H1 (cell line): ENCODE data around the gene GTF2IRD1. TPM values are rescaled to one million over a fixed set of nuclear protein-coding genes. Genes with fewer than 3 reads are reported as not detected.
A peak's percentile ranks its signal among the peaks of the same experiment; 100 is the strongest.
"Not testable (repeated sequence)": the region's sequence is repeated elsewhere in the genome, so short reads cannot be mapped to it uniquely, and the experiment has no call there.

Source experiments
- CTCF ChIA-PET: fragments of 300-600 bp; sonication (Branson Sonifier 250); formaldehyde crosslinking; loops from one replicate; lab custom pipeline; 2021; ENCODE audit not compliant: partially characterized antibody; lab: Charles Lee
- POLR2A ChIA-PET: fragments of 300-600 bp; sonication (Branson Sonifier 250); formaldehyde crosslinking; loops from one replicate; lab custom pipeline; 2021; ENCODE audit warnings: inconsistent platforms; ENCODE audit not compliant: partially characterized antibody; lab: Charles Lee
- DNase-seq, 2 experiments: peaks; one replicate each; pipeline versions ENCODE4 v3.0.0 to v3.0.0-alpha.2; 2010 to 2022; ENCODE audit warnings: low spot score in 2 of 2, low read depth in 1 of 2, mixed read lengths in 1 of 2
- FAIRE-seq: peaks from 2 replicates; lab custom pipeline; 2011; peaks lifted over from hg19 to GRCh38; lab: Jason Lieb, UNC
- H2AFZ ChIP-seq: 2 replicates; pipeline ENCODE4 v1.8.1; 2012; ENCODE audit warnings: low read length, inconsistent platforms
- H2AK5ac ChIP-seq: 2 replicates; pipeline ENCODE4 v1.6.1; 2013; ENCODE audit warnings: low read depth, low read length
- H2BK120ac ChIP-seq: replicated peaks from 2 replicates; pipeline ENCODE3; 2013; ENCODE audit warnings: low read depth, low read length, inconsistent platforms
- H2BK12ac ChIP-seq: 2 replicates; pipeline ENCODE4 v1.6.1; 2013; ENCODE audit warnings: low read depth, low read length
- H2BK15ac ChIP-seq: 2 replicates; pipeline ENCODE4 v1.6.1; 2013; ENCODE audit warnings: low read length
- H2BK20ac ChIP-seq: 2 replicates; pipeline ENCODE4 v1.6.1; 2013; ENCODE audit warnings: low read length
- H2BK5ac ChIP-seq: 2 replicates; pipeline ENCODE4 v1.6.1; 2013; ENCODE audit warnings: low read depth, low read length
- H3K14ac ChIP-seq: 2 replicates; pipeline ENCODE4 v1.6.1; 2013; ENCODE audit warnings: inconsistent platforms; ENCODE audit not compliant: insufficient read length
- H3K18ac ChIP-seq: 2 replicates; pipeline ENCODE4 v1.6.1; 2013; ENCODE audit warnings: low read length; ENCODE audit errors: extremely low read depth
- H3K23ac ChIP-seq: 2 replicates; pipeline ENCODE4 v1.6.1; 2013; ENCODE audit warnings: inconsistent platforms; ENCODE audit not compliant: insufficient read length
- H3K23me2 ChIP-seq: 2 replicates; pipeline ENCODE4 v1.6.1; 2013; ENCODE audit warnings: low read depth, low read length
- H3K27ac ChIP-seq: 2 replicates; pipeline ENCODE4 v1.6.1; 2011; ENCODE audit warnings: low read depth, low read length, inconsistent platforms
- H3K27me3 ChIP-seq, 4 experiments: replicated peaks in 1 of 4; 1 replicate in 1 of 4; 2 replicates in 3 of 4; pipeline versions ENCODE4 v1.6.1 to v1.8.1; 2011 to 2013; ENCODE audit warnings: low read length in 3 of 4, mild to moderate bottlenecking in 3 of 4, inconsistent platforms in 2 of 4, mixed read lengths in 2 of 4, moderate library complexity in 1 of 4; ENCODE audit not compliant: control insufficient read depth in 3 of 4, insufficient read depth in 3 of 4; ENCODE audit errors: extremely low read depth in 1 of 4
- H3K36me3 ChIP-seq, 4 experiments: 2 replicates each; pipeline versions ENCODE4 v1.6.1 to v1.8.1; 2011 to 2013; ENCODE audit warnings: mild to moderate bottlenecking in 4 of 4, low read length in 3 of 4, moderate library complexity in 2 of 4, control low read depth in 1 of 4, inconsistent platforms in 1 of 4; ENCODE audit not compliant: insufficient read depth in 4 of 4, control insufficient read depth in 2 of 4
- H3K4ac ChIP-seq: replicated peaks from 2 replicates; pipeline ENCODE3; 2013; ENCODE audit warnings: low read length, low read depth, mixed read lengths, inconsistent platforms; ENCODE audit not compliant: insufficient read length
- H3K4me1 ChIP-seq, 4 experiments: replicated peaks in 1 of 4; 1 replicate in 1 of 4; 2 replicates in 3 of 4; pipeline versions ENCODE4 v1.6.1 to v1.8.1; 2011 to 2013; ENCODE audit warnings: low read length in 3 of 4, inconsistent platforms in 2 of 4, mixed read lengths in 1 of 4; ENCODE audit not compliant: insufficient read depth in 4 of 4, control insufficient read depth in 3 of 4
- H3K4me2 ChIP-seq, 2 experiments: 2 replicates each; pipeline versions ENCODE4 v1.6.1 to v1.8.1; 2011 to 2013; ENCODE audit warnings: low read depth in 2 of 2, low read length in 2 of 2, control low read depth in 1 of 2, inconsistent platforms in 1 of 2, mild to moderate bottlenecking in 1 of 2; ENCODE audit not compliant: insufficient read depth in 1 of 2
- H3K4me3 ChIP-seq, 4 experiments: fragments of 200-600, 300-600 bp in 1 of 4; sonication (generic), shearing (Covaris generic), sonication (Bioruptor Twin) in 1 of 4; 2 replicates each; pipeline versions ENCODE4 v1.5.1 to v1.8.1; 2011 to 2016; ENCODE audit warnings: low read length in 4 of 4, low read depth in 3 of 4, control low read depth in 2 of 4, inconsistent platforms in 2 of 4, mild to moderate bottlenecking in 2 of 4, mixed read lengths in 1 of 4, moderate library complexity in 1 of 4; ENCODE audit not compliant: insufficient read depth in 2 of 4; ENCODE audit errors: extremely low read depth in 1 of 4
- H3K56ac ChIP-seq: replicated peaks from 2 replicates; pipeline ENCODE3; 2013; ENCODE audit warnings: low read depth, mild to moderate bottlenecking, mixed read lengths, low read length, inconsistent platforms; ENCODE audit not compliant: insufficient read length
- H3K79me1 ChIP-seq: 2 replicates; pipeline ENCODE4 v1.6.1; 2013; ENCODE audit warnings: low read depth, low read length, control low read depth
- H3K79me2 ChIP-seq, 2 experiments: 2 replicates each; pipeline versions ENCODE4 v1.6.1 to v1.8.1; 2012 to 2013; ENCODE audit warnings: low read length in 2 of 2, mild to moderate bottlenecking in 2 of 2, inconsistent platforms in 1 of 2; ENCODE audit not compliant: insufficient read depth in 2 of 2, control insufficient read depth in 1 of 2
- H3K9ac ChIP-seq, 4 experiments: replicated peaks in 1 of 4; 1 replicate in 1 of 4; 2 replicates in 3 of 4; pipeline versions ENCODE4 v1.6.1 to v1.8.1; 2011 to 2013; ENCODE audit warnings: low read depth in 3 of 4, low read length in 3 of 4, control low read depth in 2 of 4, mild to moderate bottlenecking in 2 of 4, moderate library complexity in 2 of 4, inconsistent platforms in 1 of 4; ENCODE audit errors: extremely low read depth in 1 of 4
- H3K9me3 ChIP-seq, 2 experiments: 2 replicates each; pipeline versions ENCODE4 v1.6.1 to v1.8.1; 2012 to 2013; ENCODE audit warnings: mild to moderate bottlenecking in 2 of 2, moderate library complexity in 2 of 2, control low read depth in 1 of 2, inconsistent platforms in 1 of 2, low read depth in 1 of 2, low read length in 1 of 2, mixed read lengths in 1 of 2; ENCODE audit not compliant: insufficient read depth in 2 of 2
- H4K20me1 ChIP-seq, 2 experiments: replicated peaks in 1 of 2; 2 replicates each; pipeline versions ENCODE3 to v1.8.1; 2011 to 2013; ENCODE audit warnings: inconsistent platforms in 2 of 2, low read length in 2 of 2, mild to moderate bottlenecking in 1 of 2; ENCODE audit not compliant: insufficient read depth in 2 of 2, control insufficient read depth in 1 of 2
- H4K5ac ChIP-seq: 2 replicates; pipeline ENCODE4 v1.6.1; 2013; ENCODE audit warnings: low read length, low read depth, mixed read lengths, inconsistent platforms; ENCODE audit not compliant: insufficient read length
- H4K8ac ChIP-seq: 2 replicates; pipeline ENCODE4 v1.8.0; 2013; ENCODE audit warnings: mild to moderate bottlenecking, moderate library complexity, low read length, inconsistent platforms; ENCODE audit not compliant: insufficient read depth; ENCODE audit errors: extremely low read depth
- H4K91ac ChIP-seq: replicated peaks from 2 replicates; pipeline ENCODE3; 2013; ENCODE audit warnings: low read length, mixed read lengths, inconsistent platforms; ENCODE audit not compliant: insufficient read length
- WGBS, 2 experiments: shearing (Covaris generic) in 1 of 2; methylation state at CpG; one replicate each; pipeline versions ENCODE4 v1.1.6 to v1.1.7; 2013 to 2015; ENCODE audit warnings: low lambda C conversion rate in 2 of 2, mixed read lengths in 2 of 2, inconsistent platforms in 1 of 2, low coverage in 1 of 2, missing lambda C conversion rate in 1 of 2; ENCODE audit not compliant: insufficient replicate concordance in 2 of 2, insufficient coverage in 1 of 2, insufficient read length in 1 of 2; ENCODE audit errors: extremely low coverage in 1 of 2, missing lambda C conversion rate in 1 of 2; 5-methylcytosine and 5-hydroxymethylcytosine counted together
- polyA plus RNA-seq, 7 experiments: library from polyadenylated mRNA; depleted of rRNA in 3 of 7; stranded (reverse) in 5 of 7; unstranded in 2 of 7; fragments of >200 nt in 5 of 7; fragments of 200-250 nt in 2 of 7; gene quantifications; 1 replicate in 5 of 7; 2 replicates in 1 of 7; 4 replicates in 1 of 7; pipeline versions ENCODE4 v1.2.1 to v1.2.3, GENCODE V29; 2011 to 2013; ENCODE audit warnings: missing spikeins in 2 of 7, mixed read lengths in 2 of 7
- total RNA-seq: library from RNA; stranded (reverse); fragmentation: NEBNext Ultra II Directional; extraction: Animal tissue kit (Norgen Biotek cat#: 25700); gene quantifications from 2 replicates; pipeline ENCODE4 v1.2.1, GENCODE V29; 2021

GTF2IRD1 gene
- total and polyA plus RNA-seq, 2 of the 8 experiments (the other 6 are each of a cell fraction or from before 2014, with no cell fraction given) = 27.4 to 45.4 TPM

GRCh38 chr7:74440143-74440542 is 13.6 kb upstream of the GTF2IRD1 start:
- H3K9me3 ChIP-seq, H2BK15ac ChIP-seq, H3K4me2 ChIP-seq, H4K5ac ChIP-seq, H2BK120ac ChIP-seq, H3K23me2 ChIP-seq, H2AK5ac ChIP-seq, H3K27ac ChIP-seq, H3K79me2 ChIP-seq, H3K9ac ChIP-seq, H3K36me3 ChIP-seq, H3K4me3 ChIP-seq, H4K91ac ChIP-seq, H3K79me1 ChIP-seq, H3K18ac ChIP-seq, DNase-seq, FAIRE-seq, H3K4me1 ChIP-seq, H2BK12ac ChIP-seq, H3K23ac ChIP-seq, H3K14ac ChIP-seq, H3K56ac ChIP-seq, H3K4ac ChIP-seq, H2AFZ ChIP-seq, H2BK5ac ChIP-seq, H4K8ac ChIP-seq, H3K27me3 ChIP-seq, H4K20me1 ChIP-seq: not testable (repeated sequence)
- ChIA-PET CTCF (interaction anchor here (0.6 to 5.6 kb wide), 7 partner anchors 9 to 217 kb away, joined by 3 to 34 read pairs (median 5); no protein-coding TSS in a partner anchor), POLR2A (interaction anchor here (0.6 to 1.6 kb wide), 4 partner anchors 9 to 143 kb away, joined by 3 to 4 read pairs (median 4); no protein-coding TSS in a partner anchor)
- H2BK20ac ChIP-seq = 0 out of 2 replicates have a peak overlapping the region, but pooled peaks have one; percentile 34
- WGBS, 2 experiments = 98% methylated on average over 3 of the region's 3 CpGs; no CpG with 5 or more reads in 1 of the 2 experiments
